Psoas muscle (tissue), 8 donors: ENCODE results near the gene ZNF180. TPM values are rescaled to one million over a fixed set of nuclear protein-coding genes. Genes with fewer than 3 reads are reported as not detected.

Experiments used
- ATAC-seq, 4 donors: fragments of 200-7000 bp; cut with Tn5 transposase; one replicate each; pipeline ENCODE4 v1.9.1; 2020; ENCODE audit warnings: moderate library complexity in 3 of 4, mild to moderate bottlenecking in 2 of 4
- DNase-seq, 2 donors: peaks; one replicate each; pipeline ENCODE4 v3.0.0-alpha.2; 2020
- H3K27ac ChIP-seq: fragments of 200-600 bp; one replicate; pipeline ENCODE4 v1.8.0; 2022
- H3K27me3 ChIP-seq, 3 donors: fragments of 200-600 bp in 1 of 3; one replicate each; pipeline versions ENCODE4 v1.6.1 to v1.8.0; 2013 to 2022; ENCODE audit warnings: low read length in 2 of 3, mild to moderate bottlenecking in 2 of 3, moderate library complexity in 1 of 3; ENCODE audit not compliant: insufficient read depth in 3 of 3
- H3K36me3 ChIP-seq, 2 donors: fragments of 200-600 bp in 1 of 2; one replicate each; pipeline versions ENCODE4 v1.6.1 to v1.8.0; 2013 to 2022; ENCODE audit warnings: low read depth in 1 of 2, mild to moderate bottlenecking in 1 of 2, moderate library complexity in 1 of 2; ENCODE audit not compliant: insufficient read depth in 1 of 2
- H3K4me1 ChIP-seq: fragments of 200-600 bp; one replicate; pipeline ENCODE4 v1.8.0; 2022
- H3K4me3 ChIP-seq: fragments of 200-600 bp; one replicate; pipeline ENCODE4 v1.8.0; 2022; ENCODE audit warnings: mild to moderate bottlenecking
- H3K9me3 ChIP-seq: fragments of 200-600 bp; one replicate; pipeline ENCODE4 v1.8.0; 2022
- WGBS, 3 donors: extraction: QIAGEN DNeasy Blood & Tissue Kit; methylation state at CpG; one replicate each; pipeline versions ENCODE4 v1.1.6 to v1.1.7; 2013; 5-methylcytosine and 5-hydroxymethylcytosine counted together
- intact Hi-C, 2 donors: fragments of 100-400 bp; cut with DNase I; formaldehyde crosslinking; loops; one replicate each; pipeline versions ENCODE4 v1.11.0 to v1.14.2; 2022
- polyA plus RNA-seq, 3 donors: library from polyadenylated mRNA; stranded (reverse); fragments of 200-250 nt; gene quantifications; one replicate each; pipeline ENCODE4 v1.2.3, GENCODE V29; 2013
- total RNA-seq, 4 donors: library from RNA; stranded (reverse); fragmentation: NEBNext Ultra II Directional in 2 of 4; extraction: Animal tissue kit (Norgen Biotek cat#: 25700) in 2 of 4; gene quantifications; one replicate each; pipeline versions ENCODE4 v1.2.1 to v1.2.4, GENCODE V29; 2021 to 2023
- TF ChIP-seq, protein P1 (sequence below): fragments of 200-600 bp; IDR thresholded peaks from one replicate; pipeline ENCODE4 v1.8.0; 2022; ENCODE audit warnings: antibody characterized with exemption
- donor health status: healthy with polysubstance abuse.
- donor health status: DM: no; HTN: no; CAD: no; lungs with moderate emphysema.
- donor health status: Bipolar disorder and iron deficiency.
- donor health status: healthy.
- donor health status: DM: yes; HTN: yes; CAD: no.
- donor health status: DM: no; HTN: no; CAD: no.
- donor health status: DM: no; HTN: no; CAD: no.
- donor health status: DM: yes; HTN: yes; CAD: no.

ZNF180 gene
- total and polyA plus RNA-seq, 7 donors, result 1.9 to 3.8 (median 2.6) TPM

GRCh38 chr19:44532819-44533218, 32.5 kb upstream of the ZNF180 start:
- 80 to 82% (median 81%) methylated on average over 5 of the region's 5 CpGs for WGBS, 3 donors
- Histone ChIP-seq H3K9me3 (no peaks in the 10 kb centered on the region), H3K4me3 (no peak overlapping the region), H3K36me3 (no peaks in the 10 kb centered on the region), H3K4me1 (no peaks in the 10 kb centered on the region), H3K27ac (no peak overlapping the region), H3K27me3 (peaks cover 0 to 2% (median 0%) of the 10 kb centered on the region in 3 donors)
- TF ChIP-seq, protein P1, sequence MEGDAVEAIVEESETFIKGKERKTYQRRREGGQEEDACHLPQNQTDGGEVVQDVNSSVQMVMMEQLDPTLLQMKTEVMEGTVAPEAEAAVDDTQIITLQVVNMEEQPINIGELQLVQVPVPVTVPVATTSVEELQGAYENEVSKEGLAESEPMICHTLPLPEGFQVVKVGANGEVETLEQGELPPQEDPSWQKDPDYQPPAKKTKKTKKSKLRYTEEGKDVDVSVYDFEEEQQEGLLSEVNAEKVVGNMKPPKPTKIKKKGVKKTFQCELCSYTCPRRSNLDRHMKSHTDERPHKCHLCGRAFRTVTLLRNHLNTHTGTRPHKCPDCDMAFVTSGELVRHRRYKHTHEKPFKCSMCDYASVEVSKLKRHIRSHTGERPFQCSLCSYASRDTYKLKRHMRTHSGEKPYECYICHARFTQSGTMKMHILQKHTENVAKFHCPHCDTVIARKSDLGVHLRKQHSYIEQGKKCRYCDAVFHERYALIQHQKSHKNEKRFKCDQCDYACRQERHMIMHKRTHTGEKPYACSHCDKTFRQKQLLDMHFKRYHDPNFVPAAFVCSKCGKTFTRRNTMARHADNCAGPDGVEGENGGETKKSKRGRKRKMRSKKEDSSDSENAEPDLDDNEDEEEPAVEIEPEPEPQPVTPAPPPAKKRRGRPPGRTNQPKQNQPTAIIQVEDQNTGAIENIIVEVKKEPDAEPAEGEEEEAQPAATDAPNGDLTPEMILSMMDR, result no peak
- DNase-seq (no peak), ATAC-seq (no peak)
- intact Hi-C loops, result no loop called here

- H3K4me3 ChIP-seq, result no peak overlapping the region
- 60 to 68% (median 63%) methylated on average over 6 of the region's 6 CpGs for WGBS, 3 donors
- no peak overlapping the region for H3K27ac ChIP-seq
- intact Hi-C loops, result no loop called here
- H3K36me3 ChIP-seq, result no peaks in the 10 kb centered on the region
- no peaks in the 10 kb centered on the region for H3K9me3 ChIP-seq
- no peak for ATAC-seq
- peaks cover 0 to 2% (median 0%) of the 10 kb centered on the region in 3 donors for H3K27me3 ChIP-seq
- no peak for DNase-seq
- TF ChIP-seq, protein P1, result no peak
- no peaks in the 10 kb centered on the region for H3K4me1 ChIP-seq
These were observed 30.5 kb upstream of the ZNF180 start for GRCh38 chr19:44530777-44531176.

DNA sequence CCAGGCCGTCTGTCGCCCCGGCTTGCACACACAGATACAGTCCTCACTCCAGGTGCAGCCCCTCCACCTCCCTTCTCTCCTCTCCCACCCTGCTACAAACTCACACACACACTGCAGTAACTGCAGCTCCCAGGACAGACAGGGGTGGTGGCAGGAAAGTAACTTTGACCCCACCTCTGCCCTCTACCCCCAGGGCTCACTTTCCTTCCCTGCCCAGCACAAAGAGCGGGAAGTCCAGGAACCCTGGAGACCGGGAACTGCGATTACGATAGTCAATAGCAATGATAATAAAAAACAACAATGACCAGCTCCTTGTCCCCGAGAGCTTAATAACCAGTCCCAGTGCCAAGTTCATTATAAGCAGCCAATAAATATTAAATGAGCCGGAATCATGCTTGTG, 29.2 kb upstream of the ZNF180 start, which contains the start of gene CEACAM20:
TSS of gene CEACAM20 (minus strand) at position 140 of the 400 bp plus-strand sequence. CDS start 166 bp downstream, outside the sequence.
- 63 to 69% (median 65%) methylated on average over 9 of the region's 9 CpGs for WGBS, 3 donors
- intact Hi-C loops, result no loop called here
- no peak for DNase-seq
- Histone ChIP-seq H3K4me3 (no peak within 1 kb of the TSS), H3K36me3 (no peaks in the 10 kb centered on the region), H3K9me3 (no peaks in the 10 kb centered on the region), H3K27ac (no peak within 1 kb of the TSS), H3K27me3 (peaks cover 0 to 2% (median 0%) of the 10 kb centered on the region in 3 donors), H3K4me1 (no peaks in the 10 kb centered on the region)
- no peak for ATAC-seq
- TF ChIP-seq, protein P1, result no peak

GRCh38 chr19:44527554-44527953, 27.2 kb upstream of the ZNF180 start:
- intact Hi-C loops, result no loop called here
- 74 to 83% (median 77%) methylated on average over 7 of the region's 7 CpGs for WGBS, 3 donors
- TF ChIP-seq, protein P1, result no peak
- Histone ChIP-seq H3K27me3 (peaks cover 0 to 3% (median 0%) of the 10 kb centered on the region in 3 donors), H3K9me3 (no peaks in the 10 kb centered on the region), H3K4me3 (no peak overlapping the region), H3K27ac (no peak overlapping the region), H3K4me1 (no peaks in the 10 kb centered on the region), H3K36me3 (no peaks in the 10 kb centered on the region)
- no peak for DNase-seq
- ATAC-seq, result no peak

DNA sequence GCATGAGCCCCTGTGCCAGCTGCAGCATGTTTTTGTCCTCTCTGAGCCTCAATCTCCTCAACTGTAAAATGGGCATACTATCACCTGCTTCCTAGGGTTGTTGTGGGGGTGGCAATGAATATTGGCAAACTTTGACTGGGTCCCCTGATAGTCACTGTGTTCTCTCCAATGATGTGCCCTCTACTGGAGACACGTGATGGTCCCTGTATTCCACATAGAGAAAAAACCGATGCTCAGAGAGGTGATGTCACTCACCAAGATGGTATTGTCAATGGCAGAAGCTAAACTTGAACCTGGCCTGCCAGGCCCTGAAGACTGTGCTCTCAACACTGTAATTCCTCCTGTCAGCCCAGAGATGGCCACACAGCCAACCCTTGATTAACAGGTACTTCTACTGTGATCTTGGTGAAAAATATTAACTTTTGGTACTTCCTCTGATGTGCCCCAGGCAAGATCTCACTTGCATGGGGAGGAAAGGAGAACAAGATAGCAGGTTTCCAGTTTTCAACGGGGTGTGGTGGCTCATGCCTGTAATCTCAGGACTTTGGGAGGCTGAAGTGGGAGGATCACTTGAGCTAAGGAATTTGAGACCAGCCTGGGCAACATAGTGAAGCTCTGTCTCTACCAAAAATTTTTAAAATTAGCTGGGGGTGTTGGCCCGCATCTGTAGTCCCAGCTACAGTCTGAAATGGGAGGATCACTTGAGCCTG, 25.6 kb upstream of the ZNF180 start:
- Histone ChIP-seq H3K4me1 (no peaks in the 10 kb centered on the region), H3K27ac (no peak overlapping the region), H3K9me3 (no peaks in the 10 kb centered on the region), H3K4me3 (no peak overlapping the region), H3K36me3 (no peaks in the 10 kb centered on the region), H3K27me3 (peaks cover 0 to 3% (median 0%) of the 10 kb centered on the region in 3 donors)
- 23 to 51% (median 49%) methylated on average over 4 of the region's 4 CpGs for WGBS, 3 donors
- ATAC-seq, result no peak
- no peak for DNase-seq
- TF ChIP-seq, protein P1, result no peak
- intact Hi-C loops, result no loop called here
